HG03571 (cell line): ENCODE data around the gene RAD51B.
A peak's percentile ranks its signal among the peaks of the same experiment; 100 is the strongest.

Experiments
- ATAC-seq: cut with Tn5 transposase; IDR thresholded peaks from one replicate; pipeline ENCODE4 v1.9.1; 2021; ENCODE audit not compliant: unreplicated experiment

Gene RAD51B

GRCh38 chr14:68684466-68685418 is 865.2 kb downstream of the RAD51B start:
- no peak for ATAC-seq

GRCh38 chr14:68685419-68686204 is 866.0 kb downstream of the RAD51B start:
- peak; percentile 66 for ATAC-seq

DNA sequence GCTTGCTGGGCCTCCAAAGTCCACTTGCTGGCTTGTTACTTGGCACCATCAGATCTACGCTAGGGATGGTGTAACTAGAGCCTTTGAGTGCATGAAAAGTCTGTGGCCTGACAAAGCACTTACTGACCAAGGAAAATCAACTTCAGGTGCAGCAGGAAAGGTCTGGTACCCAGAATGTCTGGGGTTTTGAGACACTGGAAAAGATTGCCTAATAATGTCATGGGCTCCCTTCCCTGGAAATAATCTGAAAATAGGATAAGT is 866.6 kb downstream of the RAD51B start:
- no peak for ATAC-seq

GRCh38 chr14:68686724-68687123 is 867.1 kb downstream of the RAD51B start:
- ATAC-seq, result no peak

- no peak for ATAC-seq
Observed at GRCh38 chr14:68687746-68688145, 868.2 kb downstream of the RAD51B start.

DNA sequence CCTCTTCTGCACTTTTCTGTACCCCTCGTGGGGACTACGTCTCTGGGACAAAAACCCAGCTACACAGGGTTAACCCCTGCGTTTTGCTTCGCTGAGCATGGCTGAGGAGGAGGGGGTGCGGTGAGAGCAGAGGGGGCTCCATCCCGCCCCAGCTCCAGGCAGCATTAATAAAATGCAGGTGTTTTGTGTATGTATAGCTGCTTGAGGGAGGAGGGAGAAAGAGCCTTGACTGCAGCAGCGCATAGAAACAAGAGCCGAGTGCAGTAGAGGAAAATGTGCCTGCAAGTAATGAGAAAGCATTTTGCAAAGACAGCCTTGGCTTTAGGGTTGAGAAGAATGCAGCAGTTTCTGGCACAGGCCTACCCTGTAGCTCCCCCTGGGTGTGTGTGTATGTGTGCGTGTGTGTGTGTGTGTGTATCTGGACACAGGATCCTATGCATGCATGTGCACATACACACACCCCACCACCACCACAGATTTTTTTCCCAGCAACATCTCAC is 869.3 kb downstream of the RAD51B start:
- ATAC-seq, result no peak

- ATAC-seq, result no peak
Observed at GRCh38 chr14:68689511-68689910, 869.9 kb downstream of the RAD51B start.

- no peak for ATAC-seq
Observed at GRCh38 chr14:68690089-68690958, 870.7 kb downstream of the RAD51B start.

- ATAC-seq, result no peak
Observed at GRCh38 chr14:68691031-68691791, 871.6 kb downstream of the RAD51B start.

DNA sequence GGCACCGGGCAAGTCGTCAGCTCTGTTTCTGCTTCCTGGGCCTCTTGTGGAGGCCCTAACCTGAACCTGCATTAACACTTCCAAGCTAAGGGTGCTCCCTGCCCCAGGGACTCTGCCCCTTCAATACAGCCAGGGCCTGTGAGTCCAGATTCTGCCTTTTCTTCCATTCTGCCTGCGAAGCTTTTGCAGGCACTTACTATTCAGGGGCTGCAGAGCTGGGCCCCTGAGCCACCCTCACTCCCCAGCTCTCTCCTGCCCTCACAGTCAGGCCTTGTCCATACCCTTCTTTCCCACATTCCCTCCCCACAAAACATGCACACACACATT is 872.2 kb downstream of the RAD51B start:
- no peak for ATAC-seq

DNA sequence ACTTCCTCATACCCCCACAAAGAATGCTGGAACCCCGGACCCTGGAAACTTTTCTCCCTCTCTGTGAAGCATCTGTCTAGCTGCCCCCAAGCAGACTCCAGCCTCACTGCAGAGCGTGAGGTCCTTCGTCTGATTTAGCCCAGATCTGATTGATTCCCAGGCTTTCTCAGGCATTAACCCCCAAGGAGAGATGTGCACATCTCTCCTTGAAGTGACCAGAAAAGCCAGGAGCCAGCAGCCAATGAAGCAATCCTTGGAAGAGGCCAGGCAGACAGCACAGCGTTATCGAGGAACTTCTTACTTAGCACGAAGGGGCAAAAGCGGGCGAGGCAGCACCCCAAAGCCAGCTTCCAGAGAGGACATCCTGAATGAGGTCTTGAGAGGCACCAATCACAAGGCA is 872.6 kb downstream of the RAD51B start:
- ATAC-seq, result no peak

GRCh38 chr14:68692916-68693771 is 873.6 kb downstream of the RAD51B start:
- no peak for ATAC-seq

DNA sequence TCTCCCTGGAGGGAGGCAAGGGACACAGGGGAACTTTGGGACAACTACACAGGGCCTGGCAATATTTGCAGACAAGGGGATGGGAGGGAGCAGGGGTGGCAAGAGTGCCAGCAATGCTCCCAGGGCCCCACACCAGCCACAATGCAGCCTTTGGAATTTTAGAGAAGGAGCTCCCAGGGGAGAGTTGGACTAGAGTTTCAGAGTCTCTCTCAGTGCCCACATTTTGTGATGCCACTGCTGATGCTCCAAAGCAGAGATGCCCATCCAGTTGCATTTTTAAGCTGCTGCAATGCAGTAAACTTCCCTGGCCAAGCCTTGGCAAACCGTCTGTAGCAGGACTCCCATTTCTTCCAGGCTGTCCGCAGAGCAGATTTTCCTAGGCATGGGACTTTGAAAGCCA is 874.3 kb downstream of the RAD51B start:
- no peak for ATAC-seq

GRCh38 chr14:68694516-68695235 is 875.1 kb downstream of the RAD51B start:
- ATAC-seq, result no peak

GRCh38 chr14:68695326-68695768 is 875.8 kb downstream of the RAD51B start:
- ATAC-seq, result peak; percentile 89

GRCh38 chr14:68695856-68696255 is 876.3 kb downstream of the RAD51B start:
- ATAC-seq, result no peak

DNA sequence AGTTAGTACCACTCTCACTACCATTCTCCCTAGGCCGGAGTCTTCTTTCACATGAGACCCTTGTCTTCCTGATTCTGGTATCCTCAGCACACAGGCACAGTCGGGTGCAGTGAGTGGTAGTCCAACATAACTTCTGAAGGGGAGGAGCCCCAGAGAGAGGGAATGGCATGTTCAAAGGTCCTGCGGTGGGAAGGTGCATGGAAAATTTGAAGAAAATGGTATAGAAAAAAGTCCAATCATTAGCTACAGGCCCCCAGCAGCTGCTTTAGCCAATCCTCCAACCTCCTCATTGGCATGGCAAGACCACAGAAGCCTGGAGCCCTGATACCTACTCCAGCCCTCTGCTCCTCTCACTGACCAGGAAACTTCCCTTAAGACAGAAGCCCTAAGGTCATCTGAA is 876.7 kb downstream of the RAD51B start:
- ATAC-seq, result no peak

- no peak for ATAC-seq
Observed at GRCh38 chr14:68696721-68697495, 877.3 kb downstream of the RAD51B start.
